ENCODE measurements around the gene SLC9B2. TPM values are rescaled to one million over a fixed set of nuclear protein-coding genes. Genes with fewer than 3 reads are reported as not detected.

SLC9B2 gene
- total and polyA plus RNA-seq, 10 of the 15 experiments (the other 5 are each of a cell fraction or from before 2014, with no cell fraction given) = 8.9 to 32.5 (median 25.3) TPM

DNA sequence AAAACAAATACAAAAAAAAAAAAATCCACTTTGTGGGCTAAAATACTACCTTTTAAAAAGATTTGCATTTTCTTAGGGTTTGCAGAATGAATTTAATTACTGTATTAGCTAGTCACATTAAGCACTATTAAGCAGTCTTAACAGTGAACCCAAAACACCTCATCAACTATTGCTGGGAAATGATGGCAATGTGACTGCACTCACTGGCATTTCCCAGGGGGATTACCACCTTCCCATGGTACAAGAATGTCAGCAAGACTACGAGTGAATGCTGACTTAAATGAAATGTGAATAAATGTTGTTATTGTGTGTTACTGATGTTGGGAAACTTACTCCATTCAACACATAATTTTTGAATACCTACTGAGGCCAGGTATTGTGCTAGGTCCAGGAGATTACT lies 10.0 kb upstream of the SLC9B2 start:
- Histone ChIP-seq H3K4me1 (ENCODE audit: control insufficient read depth, insufficient read depth, low read length) (no peaks in the 10 kb centered on the region), H3K27ac (ENCODE audit: control insufficient read depth, insufficient read depth) (no peak overlapping the region), H3K9me3 (replicated peaks; ENCODE audit: control insufficient read depth, insufficient read depth, low read length) (no peaks in the 10 kb centered on the region), H3K4me2 (ENCODE audit: control insufficient read depth, insufficient read depth) (no peak overlapping the region), H3K79me2 (ENCODE audit: control insufficient read depth, insufficient read depth, low read length) (no peaks in the 10 kb centered on the region), H3K4me3 (no peak overlapping the region), H4K20me1 (ENCODE audit: control insufficient read depth, insufficient read depth) (no peaks in the 10 kb centered on the region), H3K36me3 (ENCODE audit: control insufficient read depth in 2 of 2, insufficient read depth in 2 of 2, low read length in 1 of 2) (peaks cover 0 to 8% of the 10 kb centered on the region in 2 experiments; a peak in 2 of 4 replicates), H3K9ac (ENCODE audit: control insufficient read depth, insufficient read depth, low read length) (no peak overlapping the region), H3K27me3 (replicated peaks in 1 of 2; ENCODE audit: control insufficient read depth in 2 of 2, insufficient read depth in 2 of 2, low read length in 1 of 2) (no peaks in the 10 kb centered on the region), H2AFZ (ENCODE audit: control insufficient read depth, low read depth, low read length) (no peak overlapping the region)
- ChIA-PET POLR2A (no interaction called here), RAD21 (ENCODE audit: unreplicated experiment) (no interaction called here), SMC1A (ENCODE audit: uncharacterized antibody, unreplicated experiment) (interaction anchor here (8.5 to 9.1 kb wide), 2 partner anchors 10 to 41 kb away, joined by 59 to 98 read pairs; partner anchors contain the start of gene SLC9B2), CTCF (no interaction called here)
- BruUV-seq (replicated peaks) = no TSS peak
- no peak for DNase-seq (ENCODE audit: low read depth, low spot score)
- no peak for ATAC-seq
- peak; percentile 54 for TF ChIP-seq MEF2B (IDR thresholded peaks at IDR 0.05; ENCODE audit: partially characterized antibody, poor library complexity, severe bottlenecking)
- no peak for TF ChIP-seq CBX3 (IDR thresholded peaks at IDR 0.05; ENCODE audit: borderline replicate concordance, low read depth)
- intact Hi-C loops (cut with micrococcal nuclease; ENCODE audit: unreplicated experiment) = no loop called here
- no peak for FAIRE-seq
- WGBS (ENCODE audit: insufficient coverage, insufficient replicate concordance, low lambda C conversion rate, missing lambda C conversion rate) = 3% methylated on average over 1 of the region's 1 CpG
- in situ Hi-C loops (cut with MboI) = loop anchor here (5.0 kb wide), 2 partner anchors 39 to 639 kb away; no protein-coding TSS in a partner anchor

DNA sequence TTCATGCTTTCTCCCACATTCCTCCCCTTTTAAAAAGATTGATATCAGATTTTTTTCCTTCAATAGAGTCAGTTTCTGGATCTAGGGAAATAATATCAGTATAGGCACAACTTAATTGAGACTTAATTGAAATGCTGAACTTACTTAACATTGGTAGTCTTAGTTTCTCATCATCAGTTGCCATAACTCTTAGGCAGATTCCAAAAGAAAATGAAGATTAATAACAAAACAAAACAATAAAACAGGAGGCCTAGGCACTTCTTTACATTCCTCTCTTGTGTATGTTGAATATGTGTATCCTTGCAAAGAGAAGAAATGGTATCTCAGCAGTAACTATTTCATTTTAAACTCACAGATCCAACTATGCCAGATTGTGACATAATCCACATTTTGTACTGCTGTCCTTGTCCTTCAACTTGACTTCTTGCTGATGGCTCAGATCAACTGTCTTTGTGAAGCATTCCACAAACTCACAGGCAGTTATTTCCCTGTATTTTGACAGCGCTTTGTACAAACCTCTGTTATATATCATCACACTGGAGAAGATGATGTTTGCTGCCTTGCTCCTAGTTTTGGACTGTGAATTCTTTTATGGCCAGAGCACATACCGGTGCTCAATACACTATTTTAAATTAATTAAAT lies 9.1 kb upstream of the SLC9B2 start:
- no peak for ATAC-seq
- DNase-seq (ENCODE audit: low read depth, low spot score) = no peak
- TF ChIP-seq HCFC1 (IDR thresholded peaks at IDR 0.05; ENCODE audit: low read length) (no peak), RFX5 (IDR thresholded peaks at IDR 0.05; ENCODE audit: low read depth, low read length) (0 out of 2 replicates have a peak, but pooled peaks have one; percentile 19), EP300 (IDR thresholded peaks at IDR 0.05; ENCODE audit: borderline replicate concordance in 1 of 2, control insufficient read depth in 1 of 2, low read depth in 2 of 2, low read length in 2 of 2) (no peak), BCL11A (IDR thresholded peaks at IDR 0.05; ENCODE audit: low read depth, low read length) (no peak)
- no peaks in the 10 kb centered on the region for H3K27me3 ChIP-seq (replicated peaks in 1 of 2; ENCODE audit: control insufficient read depth in 2 of 2, insufficient read depth in 2 of 2, low read length in 1 of 2)
- in situ Hi-C loops (cut with MboI) = loop anchor here (5.0 kb wide), 2 partner anchors 38 to 638 kb away; no protein-coding TSS in a partner anchor
- no peaks in the 10 kb centered on the region for H3K79me2 ChIP-seq (ENCODE audit: control insufficient read depth, insufficient read depth, low read length)
- H3K9ac ChIP-seq (ENCODE audit: control insufficient read depth, insufficient read depth, low read length) = no peak overlapping the region
- BruUV-seq (replicated peaks) = no TSS peak
- no peak overlapping the region for H3K4me3 ChIP-seq
- RAD21 ChIA-PET (ENCODE audit: unreplicated experiment) = no interaction called here
- no peaks in the 10 kb centered on the region for H4K20me1 ChIP-seq (ENCODE audit: control insufficient read depth, insufficient read depth)
- POLR2A ChIA-PET = no interaction called here
- intact Hi-C loops (cut with micrococcal nuclease; ENCODE audit: unreplicated experiment) = no loop called here
- H3K9me3 ChIP-seq (replicated peaks; ENCODE audit: control insufficient read depth, insufficient read depth, low read length) = no peaks in the 10 kb centered on the region
- no peak overlapping the region for H3K4me2 ChIP-seq (ENCODE audit: control insufficient read depth, insufficient read depth)
- CTCF ChIA-PET = no interaction called here
- H3K4me1 ChIP-seq (ENCODE audit: control insufficient read depth, insufficient read depth, low read length) = no peaks in the 10 kb centered on the region
- no peak overlapping the region for H2AFZ ChIP-seq (ENCODE audit: control insufficient read depth, low read depth, low read length)
- WGBS (ENCODE audit: insufficient coverage, insufficient replicate concordance, low lambda C conversion rate, missing lambda C conversion rate) = 92% methylated on average over 2 of the region's 2 CpGs
- SMC1A ChIA-PET (ENCODE audit: uncharacterized antibody, unreplicated experiment) = interaction anchor here (8.5 kb wide), 1 partner anchor 9 kb away, joined by 59 read pairs; the partner anchor contains the start of gene SLC9B2
- peak; percentile 13 for FAIRE-seq
- peaks cover 0 to 8% of the 10 kb centered on the region in 2 experiments; a peak in 2 of 4 replicates for H3K36me3 ChIP-seq (ENCODE audit: control insufficient read depth in 2 of 2, insufficient read depth in 2 of 2, low read length in 1 of 2)
- H3K27ac ChIP-seq (ENCODE audit: control insufficient read depth, insufficient read depth) = no peak overlapping the region
